Keratinocyte (primary cell): Measurements from ENCODE around the gene XKR8. TPM values are rescaled to one million over a fixed set of nuclear protein-coding genes. Genes with fewer than 3 reads are reported as not detected.
A peak's percentile ranks its signal among the peaks of the same experiment; 100 is the strongest.

ENCODE experiments used
- DNase-seq: peaks from one replicate; pipeline ENCODE4 v3.0.0-alpha.2; 2011; ENCODE audit warnings: low read depth, missing footprints, low spot score
- FAIRE-seq: peaks from 2 replicates; lab custom pipeline; 2011; peaks lifted over from hg19 to GRCh38; lab: Jason Lieb, UNC
- H2AFZ ChIP-seq: 2 replicates; pipeline ENCODE4 v1.6.0; 2012; ENCODE audit warnings: low read length, control low read depth, inconsistent platforms; ENCODE audit not compliant: control insufficient read depth
- H3K27ac ChIP-seq: 2 replicates; pipeline ENCODE4 v1.5.1; 2011; ENCODE audit warnings: low read length; ENCODE audit not compliant: control insufficient read depth, insufficient read depth
- H3K27me3 ChIP-seq: 3 replicates; pipeline ENCODE4 v1.6.0; 2011; ENCODE audit warnings: low read length; ENCODE audit not compliant: control insufficient read depth, insufficient read depth; ENCODE audit errors: extremely low read depth
- H3K36me3 ChIP-seq, 2 experiments: 2 replicates in 1 of 2; 3 replicates in 1 of 2; pipeline ENCODE4 v1.5.1; 2011; ENCODE audit warnings: low read length in 2 of 2, mild to moderate bottlenecking in 1 of 2; ENCODE audit not compliant: control insufficient read depth in 2 of 2, insufficient read depth in 2 of 2; ENCODE audit errors: extremely low read depth in 1 of 2
- H3K4me1 ChIP-seq: 3 replicates; pipeline ENCODE4 v1.5.1; 2011; ENCODE audit warnings: low read length; ENCODE audit not compliant: control insufficient read depth, insufficient read depth; ENCODE audit errors: extremely low read depth
- H3K4me2 ChIP-seq: 3 replicates; pipeline ENCODE4 v1.6.0; 2011; ENCODE audit warnings: low read depth, low read length; ENCODE audit not compliant: control insufficient read depth, insufficient read depth; ENCODE audit errors: extremely low read depth
- H3K4me3 ChIP-seq, 3 experiments: fragments of 200-600 bp in 1 of 3; sonication (generic) in 1 of 3; 2 replicates in 2 of 3; 3 replicates in 1 of 3; pipeline ENCODE4 v1.5.1; 2011 to 2016; ENCODE audit warnings: low read length in 3 of 3, mild to moderate bottlenecking in 3 of 3, control low read depth in 2 of 3, inconsistent platforms in 1 of 3, low read depth in 1 of 3, mixed read lengths in 1 of 3, mixed run types in 1 of 3, moderate library complexity in 1 of 3; ENCODE audit not compliant: control insufficient read depth in 2 of 3, insufficient read depth in 2 of 3; ENCODE audit errors: extremely low read depth in 1 of 3
- H3K79me2 ChIP-seq: 2 replicates; pipeline ENCODE4 v1.6.0; 2012; ENCODE audit warnings: low read length; ENCODE audit not compliant: control insufficient read depth, insufficient read depth
- H3K9ac ChIP-seq: 3 replicates; pipeline ENCODE4 v1.6.0; 2011; ENCODE audit warnings: low read length; ENCODE audit not compliant: control insufficient read depth, insufficient read depth; ENCODE audit errors: extremely low read depth
- H3K9me1 ChIP-seq: 3 replicates; pipeline ENCODE4 v1.6.0; 2011; ENCODE audit warnings: low read length; ENCODE audit not compliant: control insufficient read depth, insufficient read depth; ENCODE audit errors: extremely low read depth
- H3K9me3 ChIP-seq: 2 replicates; pipeline ENCODE4 v1.5.1; 2012; ENCODE audit warnings: low read depth, low read length; ENCODE audit not compliant: control insufficient read depth
- H4K20me1 ChIP-seq: 3 replicates; pipeline ENCODE4 v1.6.0; 2011; ENCODE audit warnings: low read length; ENCODE audit not compliant: control insufficient read depth, insufficient read depth; ENCODE audit errors: extremely low read depth
- CTCF ChIP-seq, 3 experiments: IDR thresholded peaks in 1 of 3; conservative IDR thresholded peaks in 1 of 3; optimal IDR thresholded peaks in 1 of 3; 2 replicates in 2 of 3; 3 replicates in 1 of 3; pipeline versions ENCODE3 to v1.5.1; 2011; ENCODE audit warnings: low read length in 3 of 3, mild to moderate bottlenecking in 3 of 3, moderate library complexity in 2 of 3, control low read depth in 1 of 3, inconsistent platforms in 1 of 3; ENCODE audit not compliant: insufficient read depth in 2 of 3; ENCODE audit errors: extremely low read depth in 1 of 3
- EZH2 ChIP-seq: IDR thresholded peaks from one replicate; pipeline ENCODE4 v1.6.1; 2012; ENCODE audit warnings: inconsistent platforms, mild to moderate bottlenecking, low read length, moderate library complexity
- dilution Hi-C: fragments of 300-500 bp; cut with MboI; formaldehyde crosslinking; loops from one replicate; pipeline ENCODE4 v1.7.0; 2020; ENCODE audit warnings: low sequenced_read_pairs; ENCODE audit not compliant: extremely low pct_ligation_motif_present
- polyA plus RNA-seq, 5 experiments: library from polyadenylated mRNA; depleted of rRNA in 3 of 5; stranded (reverse) in 3 of 5; stranded (forward) in 1 of 5; unstranded in 1 of 5; fragments of >200 nt; gene quantifications; 1 replicate in 1 of 5; 2 replicates in 3 of 5; 3 replicates in 1 of 5; pipeline versions ENCODE4 v1.2.1 to v1.2.3, GENCODE V29; 2011 to 2012; ENCODE audit warnings: missing spikeins in 2 of 5, low read depth in 1 of 5, low replicate concordance in 1 of 5

Gene XKR8
- polyA plus RNA-seq, 1 donor (not counting 4 experiments of a cell fraction or from before 2014, with no cell fraction given), result 3.2 TPM

DNA sequence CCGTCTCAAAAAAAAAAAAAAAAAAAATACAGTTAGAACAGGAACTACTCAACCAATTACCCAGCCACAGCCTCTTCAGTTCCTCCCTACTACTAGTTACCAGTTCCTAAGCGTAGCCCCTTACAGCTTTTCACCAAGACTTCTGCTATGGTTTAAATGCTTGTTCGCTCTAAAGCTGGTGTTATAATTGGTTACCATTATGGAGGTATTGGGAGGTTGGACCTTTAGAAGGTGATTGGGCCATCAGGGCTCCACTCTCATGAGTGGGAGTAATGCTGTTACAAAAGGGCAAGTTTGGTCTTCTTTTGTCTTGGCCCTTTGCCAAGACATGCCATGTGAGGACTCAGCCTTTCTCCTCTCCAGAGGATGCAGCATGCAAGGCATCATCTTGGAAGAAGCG is 28.0 kb upstream of the XKR8 start:
- no peaks in the 10 kb centered on the region for H3K9me3 ChIP-seq
- FAIRE-seq (no peak), DNase-seq (no peak)
- no peak for TF ChIP-seq CTCF (optimal IDR thresholded peaks at IDR 0.05 in 1 of 3, IDR thresholded peaks at IDR 0.05 in 1 of 3, conservative IDR thresholded peaks at IDR 0.05 in 1 of 3; ENCODE audit: extremely low read depth in 1 of 3, insufficient read depth in 2 of 3, low read length in 3 of 3)
- TF ChIP-seq EZH2, result no peak
- peaks cover 10% of the 10 kb centered on the region for H3K27me3 ChIP-seq
- H3K4me3 ChIP-seq, result no peak overlapping the region
- H3K79me2 ChIP-seq, result no peaks in the 10 kb centered on the region
- no peak overlapping the region for H3K27ac ChIP-seq
- no peak overlapping the region for H3K9ac ChIP-seq
- dilution Hi-C loops, result no loop called here
- no peaks in the 10 kb centered on the region for H3K36me3 ChIP-seq
- no peak overlapping the region for H3K4me2 ChIP-seq
- peaks cover 13% of the 10 kb centered on the region for H3K4me1 ChIP-seq
- H4K20me1 ChIP-seq, result no peaks in the 10 kb centered on the region
- no peak overlapping the region for H2AFZ ChIP-seq
- no peaks in the 10 kb centered on the region for H3K9me1 ChIP-seq

DNA sequence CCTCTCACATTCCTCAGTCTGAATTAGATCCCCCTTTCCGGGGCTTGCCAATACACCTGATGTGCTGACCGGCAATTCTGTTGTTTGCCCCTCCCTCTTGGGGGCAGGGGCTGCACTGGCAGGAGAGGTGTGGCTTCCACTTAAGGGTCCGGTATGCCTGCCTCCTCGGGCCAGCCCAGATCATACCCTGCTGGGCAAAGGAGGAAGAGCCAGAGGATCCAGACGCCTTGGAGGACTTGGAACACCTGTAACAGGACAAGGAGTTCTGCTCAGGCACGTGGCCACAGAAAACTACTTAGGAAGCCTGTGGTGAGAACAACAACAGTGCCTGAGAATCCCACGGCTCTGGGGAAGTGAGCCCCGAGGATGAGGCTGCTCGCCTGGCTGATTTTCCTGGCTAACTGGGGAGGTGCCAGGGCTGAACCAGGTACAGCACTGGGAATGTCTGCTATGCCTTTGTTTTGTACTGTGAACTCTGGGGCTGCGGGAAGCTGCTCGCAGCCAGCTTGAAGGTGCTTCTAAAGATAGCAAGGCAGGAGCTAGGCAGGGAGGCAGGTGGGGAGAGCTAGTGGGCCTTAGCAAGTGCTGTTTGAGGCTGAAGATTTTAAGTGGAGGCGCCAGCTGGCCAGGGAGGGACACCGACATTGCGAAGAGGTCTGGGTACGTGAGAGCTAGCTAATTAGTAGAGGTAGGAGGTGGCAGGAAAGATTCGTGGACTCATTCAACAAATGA is 24.8 kb upstream of the XKR8 start, which contains the start of gene SMPDL3B:
Gene SMPDL3B, plus strand, starts transcription at position 183 of the 732 bp plus-strand sequence. Its CDS starts 184 bp downstream, at position 367.
- Histone ChIP-seq H3K9ac (peak within 1 kb of the TSS; percentile 37), H3K4me3 (peak within 1 kb of the TSS; percentile 5 to 72 (median 23)), H3K9me1 (no peaks in the 10 kb centered on the region), H2AFZ (peak within 1 kb of the TSS; percentile 91), H3K9me3 (no peaks in the 10 kb centered on the region), H3K27ac (no peak within 1 kb of the TSS), H3K4me1 (peaks cover 13% of the 10 kb centered on the region), H3K36me3 (no peaks in the 10 kb centered on the region), H3K79me2 (no peaks in the 10 kb centered on the region), H3K4me2 (peak within 1 kb of the TSS; percentile 97), H4K20me1 (no peaks in the 10 kb centered on the region), H3K27me3 (peaks cover 10% of the 10 kb centered on the region)
- DNase-seq (no peak), FAIRE-seq (no peak)
- dilution Hi-C loops, result no loop called here
- TF ChIP-seq EZH2 (no peak), CTCF (optimal IDR thresholded peaks at IDR 0.05 in 1 of 3, IDR thresholded peaks at IDR 0.05 in 1 of 3, conservative IDR thresholded peaks at IDR 0.05 in 1 of 3; ENCODE audit: extremely low read depth in 1 of 3, insufficient read depth in 2 of 3, low read length in 3 of 3) (peak in 1 of 3 experiments; percentile 38)
